A673 (cell line): ENCODE results near the gene TBKBP1. TPM values are rescaled to one million over a fixed set of nuclear protein-coding genes. Genes with fewer than 3 reads are reported as not detected.
"Not testable (repeated sequence)": the region's sequence is repeated elsewhere in the genome, so short reads cannot be mapped to it uniquely, and the experiment has no call there.

Experiments
- BruUV-seq: library from RNA; stranded (reverse); fragments of 400-500 nt; replicated peaks from 2 replicates; lab custom pipeline; 2021; lab: Mats Ljungman, UMichigan
- CTCF ChIA-PET: fragments of 300-600 bp; sonication (Branson Sonifier 250); formaldehyde crosslinking; loops from one replicate; lab custom pipeline; 2022; ENCODE audit warnings: antibody characterized with exemption; lab: Charles Lee
- POLR2A ChIA-PET: fragments of 300-600 bp; sonication (Branson Sonifier 250); formaldehyde crosslinking; loops from one replicate; lab custom pipeline; 2022; ENCODE audit warnings: antibody characterized with exemption; ENCODE audit not compliant: low non-redundant PET; lab: Charles Lee
- DNase-seq: peaks from one replicate; pipeline ENCODE4 v3.0.0-alpha.2; 2015; ENCODE audit warnings: low spot score
- H3K27ac ChIP-seq: fragments of 200-600 bp; sonication (generic); 2 replicates; pipeline ENCODE4 v1.5.1; 2016; ENCODE audit warnings: mixed run types, low read depth, mild to moderate bottlenecking, mixed read lengths, antibody characterized with exemption, low read length; ENCODE audit not compliant: poor library complexity, severe bottlenecking
- H3K27me3 ChIP-seq: fragments of 200-600 bp; sonication (generic); replicated peaks from 2 replicates; pipeline ENCODE4 v1.6.1; 2017; ENCODE audit warnings: mixed run types, low read depth, mild to moderate bottlenecking, mixed read lengths, antibody characterized with exemption, low read length; ENCODE audit not compliant: insufficient read depth, poor library complexity
- H3K36me3 ChIP-seq: fragments of 200-600 bp; sonication (generic); 2 replicates; pipeline ENCODE4 v1.6.1; 2016; ENCODE audit warnings: mixed run types, mild to moderate bottlenecking, mixed read lengths, antibody characterized with exemption, low read length; ENCODE audit not compliant: insufficient read depth, poor library complexity, severe bottlenecking
- H3K4me1 ChIP-seq: fragments of 200-600 bp; sonication (generic); 2 replicates; pipeline ENCODE4 v1.6.1; 2017; ENCODE audit warnings: mixed run types, mild to moderate bottlenecking, mixed read lengths, antibody characterized with exemption, low read length; ENCODE audit not compliant: insufficient read depth, poor library complexity, severe bottlenecking
- H3K4me3 ChIP-seq: fragments of 200-600 bp; sonication (generic); 2 replicates; pipeline ENCODE4 v1.5.1; 2016; ENCODE audit warnings: low read depth, mixed run types, mild to moderate bottlenecking, mixed read lengths, low read length; ENCODE audit not compliant: poor library complexity, severe bottlenecking
- H3K9me3 ChIP-seq: fragments of 200-600 bp; sonication (generic); 2 replicates; pipeline ENCODE4 v1.6.1; 2016; ENCODE audit warnings: mixed run types, low read depth, mild to moderate bottlenecking, mixed read lengths, antibody characterized with exemption, low read length; ENCODE audit not compliant: poor library complexity, severe bottlenecking
- CTCF ChIP-seq: fragments of 300-800, 200-600 bp; sonication (generic); conservative IDR thresholded peaks from 2 replicates; pipeline ENCODE4 v1.5.1; 2017; ENCODE audit warnings: low read depth, mild to moderate bottlenecking, antibody characterized with exemption, low read length, moderate library complexity, mixed read lengths
- EZH2 ChIP-seq: fragments of 200-600 bp; sonication (generic); IDR thresholded peaks from 2 replicates; pipeline ENCODE4 v1.6.1; 2017; ENCODE audit warnings: borderline replicate concordance, low read depth, mild to moderate bottlenecking, mixed read lengths, antibody characterized with exemption, low read length; ENCODE audit not compliant: poor library complexity, severe bottlenecking
- intact Hi-C: fragments of 100-400 bp; cut with micrococcal nuclease; formaldehyde crosslinking; loops from one replicate; pipeline ENCODE4 v1.10.0; 2022; ENCODE audit not compliant: unreplicated experiment
- total RNA-seq: library from RNA; stranded (reverse); gene quantifications from 2 replicates; pipeline ENCODE4 v1.2.3, GENCODE V29; 2021

TBKBP1 gene
- total RNA-seq, 1 experiment from 2014 or later = 21.1 TPM

- Histone ChIP-seq H3K4me3 (no peak overlapping the region), H3K36me3 (peaks cover 58% of the 10 kb centered on the region), H3K27me3 (no peaks in the 10 kb centered on the region), H3K9me3 (no peaks in the 10 kb centered on the region), H3K27ac (no peak overlapping the region), H3K4me1 (no peaks in the 10 kb centered on the region)
- CTCF ChIA-PET = no interaction called here
- BruUV-seq = no TSS peak
- POLR2A ChIA-PET = no interaction called here
- TF ChIP-seq CTCF = no peak
- no peak for TF ChIP-seq EZH2
- intact Hi-C loops = no loop called here
- no peak for DNase-seq
Measured at GRCh38 chr17:47682138-47682537, 11.8 kb upstream of the TBKBP1 start.

GRCh38 chr17:47682727-47683126, 11.2 kb upstream of the TBKBP1 start:
- BruUV-seq, H3K4me1 ChIP-seq, H3K4me3 ChIP-seq, H3K9me3 ChIP-seq, intact Hi-C loops, H3K27me3 ChIP-seq, POLR2A ChIA-PET, DNase-seq, CTCF ChIA-PET, H3K27ac ChIP-seq: not testable (repeated sequence)
- H3K36me3 ChIP-seq = peaks cover 52% of the 10 kb centered on the region

- CTCF ChIA-PET = no interaction called here
- TF ChIP-seq EZH2 = no peak
- TF ChIP-seq CTCF = no peak
- intact Hi-C loops = no loop called here
- DNase-seq = no peak
- BruUV-seq = no TSS peak
- no peaks in the 10 kb centered on the region for H3K4me1 ChIP-seq
- H3K27me3 ChIP-seq = no peaks in the 10 kb centered on the region
- H3K27ac ChIP-seq = no peak overlapping the region
- H3K36me3 ChIP-seq = peaks cover 43% of the 10 kb centered on the region
- POLR2A ChIA-PET = interaction anchor here (0.6 kb wide), 1 partner anchor 18 kb away, joined by 4 read pairs; no protein-coding TSS in a partner anchor
- no peaks in the 10 kb centered on the region for H3K9me3 ChIP-seq
- H3K4me3 ChIP-seq = no peak overlapping the region
Measured at GRCh38 chr17:47684025-47684424, 9.9 kb upstream of the TBKBP1 start.

- H3K27me3 ChIP-seq = no peaks in the 10 kb centered on the region
- ChIA-PET CTCF (no interaction called here), POLR2A (no interaction called here)
- no peak for TF ChIP-seq EZH2
- no peak for TF ChIP-seq CTCF
- intact Hi-C loops = no loop called here
- H3K4me3 ChIP-seq = no peak overlapping the region
- H3K4me1 ChIP-seq = no peaks in the 10 kb centered on the region
- no peaks in the 10 kb centered on the region for H3K9me3 ChIP-seq
- no peak for DNase-seq
- BruUV-seq = no TSS peak
- H3K27ac ChIP-seq = no peak overlapping the region
- H3K36me3 ChIP-seq = peaks cover 37% of the 10 kb centered on the region
Measured at GRCh38 chr17:47684535-47685193, 9.3 kb upstream of the TBKBP1 start.
